NCI-H1092 treated with DMSO at 0.1 percent for 48 hours (cell line): Measurements from ENCODE around the gene C19orf38.
"Not testable (repeated sequence)": the region's sequence is repeated elsewhere in the genome, so short reads cannot be mapped to it uniquely, and the experiment has no call there.

Experiments
- DNase-seq: peaks from one replicate; lab custom pipeline; 2025; lab: John Stamatoyannopoulos, UW

C19orf38 gene

DNA sequence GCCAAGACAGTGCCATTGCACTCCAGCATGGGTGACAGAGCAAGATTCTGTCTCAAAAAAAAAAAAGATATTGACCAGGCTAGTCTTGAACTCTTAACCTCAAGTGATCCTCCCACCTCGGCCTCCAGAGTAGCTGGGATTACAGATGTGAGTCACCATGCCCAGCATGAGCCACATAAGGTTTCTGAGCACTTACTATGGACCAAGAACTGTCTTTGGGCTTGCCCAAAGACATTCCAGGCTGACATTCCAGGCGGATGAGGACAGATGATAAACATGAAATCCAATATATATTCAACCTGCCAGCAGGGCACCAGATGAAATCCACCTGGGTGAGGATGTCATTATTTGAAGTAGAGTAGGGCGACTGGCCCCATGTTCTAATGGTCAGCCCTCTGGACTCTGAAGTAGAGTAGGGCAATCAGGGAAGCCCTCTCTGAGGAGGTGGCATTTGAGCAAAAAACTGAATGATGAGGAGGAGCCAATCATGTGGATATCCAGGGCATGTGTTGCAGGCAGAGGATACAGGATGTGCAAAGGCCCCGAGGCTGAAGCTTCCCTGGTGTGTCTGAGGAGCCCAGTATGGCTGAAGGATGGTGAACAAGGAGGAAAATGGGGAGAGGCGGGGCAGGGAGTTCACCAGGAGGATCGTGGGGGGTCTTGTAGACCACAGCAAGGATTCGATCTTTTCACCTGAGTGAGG lies 4.0 kb downstream of the C19orf38 start:
- no peak for DNase-seq

DNA sequence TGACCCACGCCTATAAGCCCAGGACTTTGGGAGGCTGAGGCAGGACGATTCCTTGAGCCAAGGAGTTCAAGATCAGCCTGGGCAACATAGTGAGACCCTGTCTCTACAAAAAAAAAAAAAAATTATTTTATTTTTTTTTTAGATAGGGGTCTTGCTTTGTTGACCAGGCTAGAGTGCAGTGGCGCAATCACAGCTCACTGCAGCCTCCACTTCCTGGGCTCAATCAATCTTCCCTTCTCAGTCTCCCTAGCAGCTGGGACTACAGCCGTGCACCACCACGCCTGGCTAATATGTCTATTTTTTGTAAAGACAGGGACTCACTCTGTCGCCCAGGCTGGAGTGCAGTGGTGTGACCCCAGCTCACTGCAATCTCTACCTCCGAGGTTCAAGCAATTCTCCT lies 4.7 kb downstream of the C19orf38 start:
- no peak for DNase-seq

DNA sequence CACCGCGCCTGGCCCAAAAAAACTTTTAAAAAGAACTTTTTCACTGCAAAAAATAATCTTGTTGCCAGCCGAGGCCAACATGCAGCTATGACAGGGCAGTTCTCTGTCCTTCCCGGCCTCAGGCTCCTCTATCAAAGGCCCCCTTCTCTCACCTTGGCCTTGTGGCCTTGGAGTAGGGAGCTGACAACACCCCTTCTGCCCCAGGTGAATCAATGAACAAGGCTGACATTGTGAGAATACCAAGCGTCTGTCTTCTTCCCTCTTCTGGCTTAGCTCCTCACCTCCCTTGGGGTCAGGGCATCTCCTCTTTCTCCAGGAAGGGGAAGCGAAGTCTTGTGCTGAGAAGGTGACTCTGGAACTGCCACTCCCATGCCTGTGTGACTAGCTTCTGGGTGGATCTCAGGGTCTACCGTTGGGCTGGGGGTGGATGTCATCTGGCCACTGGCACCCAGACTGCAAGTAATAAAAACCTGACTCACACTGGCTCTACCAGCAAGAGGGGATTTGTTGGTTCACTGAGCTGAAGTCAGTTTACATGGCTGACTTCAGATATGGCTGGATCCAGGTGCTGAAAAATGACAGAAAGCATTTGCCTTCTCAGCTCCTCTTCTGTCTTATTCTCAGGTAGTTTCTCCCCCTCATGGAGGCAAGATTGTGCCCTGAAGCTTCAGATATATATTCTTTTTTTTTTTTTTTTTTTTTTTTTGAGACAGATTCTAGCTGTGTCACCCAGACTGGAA lies 6.3 kb downstream of the C19orf38 start:
- no peak for DNase-seq

DNA sequence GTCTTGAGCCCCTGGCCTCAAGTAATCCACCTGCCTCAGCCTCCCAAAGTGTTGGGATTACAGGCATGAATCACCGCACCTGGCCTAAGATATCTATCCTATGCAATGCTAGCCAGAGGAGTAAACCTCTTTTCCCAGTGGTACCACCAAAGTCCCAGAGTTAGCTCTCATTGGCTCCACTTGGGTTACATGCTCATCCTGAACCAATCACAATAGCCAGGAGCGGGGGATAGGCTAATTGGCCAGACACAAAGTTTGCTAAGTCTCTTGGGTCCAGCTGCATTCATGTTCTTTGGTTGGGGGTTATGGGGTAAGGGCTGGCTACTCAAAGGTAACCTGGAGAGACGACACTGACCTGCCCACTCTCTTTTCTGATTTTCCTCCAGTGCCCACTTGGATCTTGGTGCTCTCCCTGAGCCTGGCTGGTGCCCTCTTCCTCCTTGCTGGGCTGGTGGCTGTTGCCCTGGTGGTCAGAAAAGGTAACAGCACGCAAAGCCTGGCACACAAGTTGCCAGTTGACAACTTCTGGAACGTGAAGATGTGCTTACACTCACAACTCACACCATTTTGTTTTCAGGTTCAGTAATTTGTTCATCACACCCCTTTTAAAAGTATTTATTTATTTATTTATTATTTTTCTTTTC lies 7.8 kb downstream of the C19orf38 start:
- DNase-seq = no peak

DNA sequence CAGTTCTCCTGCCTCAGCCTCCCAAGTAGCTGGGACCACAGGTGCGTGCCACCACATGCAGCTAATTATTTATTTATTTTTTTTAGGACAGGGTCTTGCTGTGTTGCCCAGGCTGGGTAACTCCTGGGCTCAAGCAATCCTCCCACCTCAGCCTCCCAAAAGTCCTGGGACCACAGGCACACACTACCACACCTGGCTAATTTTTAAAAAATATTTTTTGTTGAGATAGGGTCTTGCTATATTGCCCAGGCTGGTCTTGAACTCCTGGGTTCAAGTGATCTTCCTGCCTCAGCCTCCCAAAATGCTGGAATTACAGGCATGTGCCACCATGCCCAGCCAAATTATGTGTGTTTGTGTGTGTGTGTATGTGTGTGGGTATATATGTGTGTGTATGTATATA lies 8.7 kb downstream of the C19orf38 start:
- not testable (repeated sequence) for DNase-seq

DNA sequence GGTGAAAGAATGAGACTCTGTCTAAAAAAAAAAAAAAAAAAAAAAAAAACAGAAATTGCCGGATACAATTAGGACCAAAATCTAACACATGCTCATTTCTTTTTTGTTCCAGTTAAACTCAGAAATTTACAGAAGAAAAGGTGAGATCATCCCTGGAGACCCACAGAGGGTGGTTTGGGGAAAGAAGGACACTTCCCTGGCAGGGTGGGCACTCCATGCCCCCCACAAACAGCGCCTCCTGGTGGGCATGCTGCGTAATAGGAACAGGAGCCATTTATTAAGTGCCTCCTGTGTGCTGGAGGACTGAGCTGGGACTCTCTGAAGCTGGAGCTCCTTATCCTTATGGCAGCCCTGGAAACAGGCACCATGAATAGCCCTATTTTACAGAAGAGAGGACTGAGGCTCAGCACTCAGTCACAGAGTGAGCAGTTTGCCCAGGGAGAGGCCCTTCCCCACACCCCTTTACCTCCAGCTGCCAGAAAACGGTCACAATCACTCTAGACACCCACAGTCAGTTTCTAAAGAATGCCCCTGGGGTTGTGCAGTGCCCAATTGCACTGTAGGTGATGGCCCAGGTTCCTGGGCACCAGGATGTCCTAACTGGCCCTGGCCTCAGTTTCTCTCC lies 10.1 kb downstream of the C19orf38 start:
- no peak for DNase-seq

DNA sequence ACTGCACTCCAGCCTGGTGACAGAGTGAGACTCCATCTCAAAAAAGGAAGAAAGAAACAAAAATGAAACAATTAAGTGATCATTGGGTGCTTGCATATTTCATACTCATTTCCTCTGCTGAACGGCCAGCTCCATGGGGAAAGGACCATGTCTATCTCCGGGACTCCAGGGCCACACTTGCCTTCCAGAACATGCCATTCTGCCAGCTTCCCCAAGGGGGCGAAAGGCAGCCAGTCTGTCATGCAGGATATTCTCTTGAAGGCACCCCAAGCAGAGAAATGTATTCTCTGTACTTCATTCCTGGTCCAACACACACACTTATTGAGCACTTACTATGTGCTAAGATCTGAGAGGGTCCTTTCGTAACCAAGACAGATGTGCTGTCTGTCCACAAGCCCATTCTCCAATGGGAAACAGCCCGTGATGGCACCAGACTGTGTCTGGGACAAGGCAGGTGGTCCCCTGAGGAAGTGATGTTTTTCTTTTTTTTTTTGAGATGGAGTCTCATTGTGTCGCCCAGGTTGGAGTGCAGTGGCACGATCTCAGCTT lies 13.0 kb downstream of the C19orf38 start:
- no peak for DNase-seq

DNA sequence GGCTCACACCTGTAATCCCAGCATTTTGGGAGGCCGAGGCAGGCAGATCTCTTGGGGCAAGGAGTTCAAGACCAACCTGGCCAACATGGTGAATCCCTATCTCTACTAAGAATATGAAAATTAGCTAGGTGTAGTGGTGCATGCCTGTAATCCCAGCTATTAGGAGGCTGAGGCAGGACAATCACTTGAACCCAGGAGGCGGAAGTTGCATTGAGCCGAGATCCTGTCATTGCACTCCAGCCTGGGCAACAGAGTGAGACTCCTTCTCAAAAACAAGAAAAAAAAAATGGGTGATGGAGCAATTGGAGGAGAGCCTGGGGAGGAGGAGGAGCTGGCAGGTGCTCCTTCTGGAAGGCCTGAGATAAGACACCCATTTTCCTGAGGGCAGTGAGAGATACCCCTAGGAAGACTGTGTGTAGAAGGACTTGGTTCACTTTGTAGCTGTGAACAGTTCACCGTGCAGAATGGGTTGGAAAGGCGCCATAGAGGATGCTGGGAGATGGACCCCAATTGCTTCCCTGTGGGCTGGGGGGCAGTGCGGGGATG lies 14.4 kb downstream of the C19orf38 start:
- DNase-seq = no peak

DNA sequence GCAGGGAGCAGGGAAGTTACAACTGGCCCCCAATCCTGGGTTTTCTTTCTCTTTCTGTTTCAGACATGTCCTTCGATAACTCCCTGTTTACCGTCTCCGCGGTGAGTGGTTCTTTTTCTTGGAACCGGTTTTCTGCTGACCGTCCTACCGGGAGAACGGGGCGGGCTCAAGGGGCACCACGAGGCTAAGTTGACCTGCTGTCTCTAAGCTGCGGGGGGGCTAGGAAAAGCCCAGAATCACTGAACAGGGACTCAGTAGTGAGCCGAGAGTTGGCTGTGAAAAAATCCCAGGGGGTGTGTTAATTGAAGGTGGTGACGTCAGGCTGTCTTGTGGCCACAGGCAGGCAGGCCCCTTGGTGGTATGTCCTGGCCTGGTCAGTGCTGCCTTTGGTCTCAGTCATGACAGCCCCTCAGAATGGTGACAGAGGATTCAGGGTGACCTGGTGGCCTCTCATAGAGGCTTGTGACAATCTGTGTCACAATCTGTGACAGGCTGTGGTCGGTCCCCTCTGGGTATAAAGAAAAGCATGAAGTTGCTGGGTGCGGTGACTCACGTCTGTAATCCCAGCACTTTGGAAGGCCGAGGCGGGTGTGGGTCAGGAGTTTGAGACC lies 15.0 kb downstream of the C19orf38 start:
- no peak for DNase-seq

DNA sequence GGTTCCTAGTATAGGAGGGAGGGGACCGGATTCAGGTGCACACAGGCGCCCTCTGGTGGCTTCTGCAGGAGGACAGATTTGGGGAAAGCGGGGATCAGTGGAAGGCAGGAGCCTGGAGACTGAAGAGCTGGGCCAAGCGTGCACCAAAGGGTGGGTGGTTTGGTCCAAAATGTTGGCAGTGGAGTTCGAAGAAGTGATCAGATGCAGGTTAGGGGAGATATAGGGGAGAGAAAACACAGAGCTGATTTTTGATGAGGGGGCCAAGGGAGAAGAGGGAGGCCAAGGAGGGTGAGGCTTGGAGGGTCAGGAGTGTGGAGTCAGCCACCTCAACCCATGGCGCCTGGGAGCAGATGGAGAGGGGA lies 16.3 kb downstream of the C19orf38 start:
- peak; percentile 49 for DNase-seq

DNA sequence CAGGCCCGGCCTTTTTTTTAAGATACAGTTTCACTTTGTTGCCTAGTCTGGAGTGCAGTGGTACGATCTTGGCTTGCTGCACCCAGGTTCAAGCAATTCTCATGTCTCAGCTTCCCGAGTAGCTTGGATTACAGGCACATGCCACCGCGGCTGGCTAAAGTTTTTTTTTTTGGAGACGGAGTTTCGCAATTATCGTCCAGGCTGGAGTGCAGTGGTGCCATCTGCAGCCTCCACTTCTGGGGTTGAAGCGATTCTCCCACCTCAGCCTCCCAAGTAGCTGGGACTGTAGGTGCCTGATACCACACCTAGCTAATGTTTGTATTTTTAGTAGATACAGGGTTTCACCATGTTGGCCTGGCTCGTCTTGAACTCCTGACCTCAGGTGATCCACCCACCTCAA lies 18.3 kb downstream of the C19orf38 start:
- no peak for DNase-seq

DNA sequence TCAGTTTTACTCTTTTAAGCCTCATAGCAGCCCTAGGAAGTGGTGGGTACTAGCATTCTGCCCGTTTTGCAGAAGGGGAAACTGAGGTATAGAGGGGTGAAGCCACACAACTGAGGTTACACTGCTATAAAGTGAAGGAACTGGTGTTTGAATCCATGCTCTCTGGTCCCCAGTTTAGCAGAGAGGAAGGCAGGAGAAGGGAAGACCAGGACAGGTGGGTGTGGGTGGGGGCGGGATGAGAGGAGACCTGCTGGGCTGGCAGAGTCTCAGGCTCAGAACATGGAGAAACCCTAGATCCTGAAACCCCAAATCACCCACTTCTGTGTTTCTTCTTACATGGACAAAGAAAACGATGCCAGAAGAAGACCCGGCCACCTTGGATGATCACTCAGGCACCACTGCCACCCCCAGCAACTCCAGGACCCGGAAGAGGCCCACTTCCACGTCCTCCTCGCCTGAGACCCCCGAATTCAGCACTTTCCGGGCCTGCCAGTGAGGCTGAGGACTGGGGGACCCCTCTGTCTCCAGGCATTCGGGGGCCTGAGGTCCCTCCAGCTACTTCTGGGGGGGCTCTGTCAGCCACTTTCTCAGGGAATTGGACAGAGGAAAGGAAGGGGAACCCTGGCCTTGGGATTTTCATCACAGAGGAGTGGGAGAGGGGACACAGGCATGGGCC lies 20.8 kb downstream of the C19orf38 start:
- DNase-seq = no peak

DNA sequence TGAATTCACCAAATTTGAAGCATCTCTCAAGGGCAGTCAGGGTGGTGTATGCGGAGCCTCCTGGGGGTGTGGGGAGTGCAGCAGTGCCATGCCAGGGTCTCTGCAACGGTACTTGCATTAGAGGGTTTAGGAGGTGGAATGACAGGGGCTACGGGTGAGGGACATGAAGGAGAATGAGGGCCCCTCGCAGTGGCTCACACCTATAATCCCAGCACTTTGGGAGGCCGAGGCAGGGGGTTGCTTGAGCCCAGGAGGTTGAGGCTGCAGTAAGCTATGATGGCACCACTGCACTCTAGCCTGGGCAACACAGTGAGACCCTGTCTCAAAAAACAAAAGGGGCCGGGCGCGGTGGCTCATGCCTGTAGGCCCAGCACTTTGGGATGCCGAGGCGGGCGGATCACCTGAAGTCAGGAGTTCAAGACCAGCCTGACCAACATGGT lies 21.7 kb downstream of the C19orf38 start:
- not testable (repeated sequence) for DNase-seq

DNA sequence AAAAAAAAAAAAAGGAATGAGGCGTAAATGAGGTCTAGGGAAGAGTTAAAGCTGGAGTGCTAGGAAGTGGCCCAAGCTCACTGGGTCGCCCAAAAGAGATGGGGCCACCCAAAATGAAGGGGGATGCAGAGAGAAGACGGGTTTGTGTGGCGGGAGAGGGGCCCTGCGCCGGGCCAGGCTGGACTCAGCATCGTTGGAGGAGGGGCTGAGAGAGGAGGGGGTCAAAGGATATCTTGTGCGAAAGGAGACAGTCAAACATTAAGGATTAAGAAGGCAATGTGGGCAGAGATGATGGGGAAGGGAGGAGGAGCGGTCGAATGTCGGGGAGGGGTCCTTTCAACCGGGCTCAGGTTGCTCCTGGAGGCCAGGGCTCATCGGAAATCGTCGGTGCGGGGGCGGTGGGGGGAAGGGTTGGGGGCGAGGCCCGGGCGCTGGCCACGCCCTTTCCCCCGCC lies 22.3 kb downstream of the C19orf38 start:
- no peak for DNase-seq

DNA sequence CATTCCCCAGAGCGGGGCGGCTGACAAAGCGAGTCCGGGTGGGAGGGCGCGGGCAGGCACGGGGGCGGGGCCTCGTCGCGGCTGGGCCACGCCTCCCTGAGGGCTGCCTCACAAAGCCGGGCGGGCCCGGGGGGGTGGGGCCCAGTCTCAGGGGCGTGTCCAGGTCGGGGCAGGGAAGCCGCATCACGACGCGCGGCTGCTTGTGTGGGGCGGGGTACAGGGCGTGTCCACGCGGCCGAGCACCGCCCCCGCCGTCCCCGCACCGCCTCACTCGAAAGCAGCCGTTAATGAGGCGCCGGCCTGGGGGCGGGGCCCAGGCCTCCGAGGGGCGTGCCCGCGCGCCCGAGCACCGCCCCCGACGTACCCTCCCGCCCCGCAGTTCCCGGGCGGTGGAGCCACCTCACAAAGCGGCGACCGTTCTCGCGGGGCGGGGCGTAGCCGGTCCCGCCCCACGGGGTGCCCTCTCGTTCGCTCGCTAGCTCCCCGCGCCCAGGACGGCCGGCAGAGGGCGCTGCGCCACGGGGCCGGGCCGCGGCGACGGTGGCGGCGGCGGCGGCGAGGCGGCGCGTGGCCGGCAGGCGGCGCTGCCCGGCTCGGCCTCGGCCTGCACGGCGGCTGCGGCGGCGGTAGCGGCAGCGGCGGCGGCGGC lies 22.9 kb downstream of the C19orf38 start, which contains the start of gene CARM1:
CARM1 (plus strand) TSS at position 599 of the 649 bp plus-strand sequence. CDS start 150 bp downstream, outside the sequence.
- DNase-seq = peak; percentile 100

DNA sequence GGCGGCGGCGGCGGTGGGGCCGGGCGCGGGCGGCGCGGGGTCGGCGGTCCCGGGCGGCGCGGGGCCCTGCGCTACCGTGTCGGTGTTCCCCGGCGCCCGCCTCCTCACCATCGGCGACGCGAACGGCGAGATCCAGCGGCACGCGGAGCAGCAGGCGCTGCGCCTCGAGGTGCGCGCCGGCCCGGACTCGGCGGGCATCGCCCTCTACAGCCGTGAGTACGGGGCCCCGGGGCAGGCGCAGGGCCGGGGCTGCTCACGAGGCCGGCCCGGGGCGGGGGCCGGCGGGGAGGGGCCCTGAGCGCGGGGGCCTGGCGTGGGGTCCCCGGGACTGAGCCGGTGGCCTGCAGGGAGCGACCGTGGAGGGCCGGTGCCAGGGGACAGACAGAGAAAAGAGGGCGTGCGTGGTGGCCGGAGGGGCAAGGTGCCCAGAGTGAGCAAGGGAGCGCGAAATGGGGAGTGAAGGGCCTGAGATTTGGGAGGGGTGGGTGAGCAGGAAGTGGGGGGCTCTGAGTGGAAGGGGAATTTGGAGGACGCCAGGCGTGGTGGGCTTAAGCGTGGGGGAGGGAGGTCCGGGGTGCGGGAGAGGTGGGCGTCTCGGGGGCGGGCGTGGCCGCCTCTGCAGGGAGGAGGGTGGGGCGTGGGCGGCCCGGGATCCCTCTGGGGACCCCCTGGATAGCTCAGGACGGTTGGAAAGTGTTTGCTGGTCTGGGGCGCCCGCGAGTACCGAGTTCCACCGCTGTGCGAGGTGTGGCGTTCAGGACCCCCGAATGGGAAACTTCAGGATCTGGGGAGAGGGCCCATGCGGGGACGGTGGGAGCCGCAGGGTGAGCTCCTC lies 23.7 kb downstream of the C19orf38 start:
- DNase-seq = no peak

DNA sequence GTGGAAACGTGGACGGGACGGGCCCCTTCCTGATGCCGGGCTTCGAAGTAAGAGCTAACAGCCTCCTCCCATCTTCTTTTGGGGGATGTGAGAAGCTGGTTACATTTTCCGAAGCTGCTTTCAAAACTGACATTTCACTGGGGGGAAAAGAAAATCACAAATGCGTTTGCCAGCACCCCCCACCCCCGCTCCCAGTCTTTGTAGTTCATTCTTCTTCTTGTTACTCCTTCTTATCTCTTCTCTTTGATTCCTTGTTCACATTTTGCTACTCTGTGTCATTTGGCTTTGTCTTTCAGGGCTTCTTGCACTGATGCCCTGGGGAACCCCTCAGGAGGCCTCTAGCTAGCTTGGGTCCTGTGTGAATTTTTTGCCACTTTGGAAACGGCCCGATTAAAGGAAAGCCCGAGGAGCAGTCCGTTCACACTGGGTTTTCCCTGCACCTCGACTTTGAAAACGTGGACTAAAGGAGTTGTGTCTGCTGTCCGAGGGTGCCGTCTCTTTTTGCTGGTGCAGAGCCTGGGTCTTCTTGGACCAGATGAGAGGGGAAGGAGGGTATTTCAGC lies 24.4 kb downstream of the C19orf38 start:
- DNase-seq = no peak

DNA sequence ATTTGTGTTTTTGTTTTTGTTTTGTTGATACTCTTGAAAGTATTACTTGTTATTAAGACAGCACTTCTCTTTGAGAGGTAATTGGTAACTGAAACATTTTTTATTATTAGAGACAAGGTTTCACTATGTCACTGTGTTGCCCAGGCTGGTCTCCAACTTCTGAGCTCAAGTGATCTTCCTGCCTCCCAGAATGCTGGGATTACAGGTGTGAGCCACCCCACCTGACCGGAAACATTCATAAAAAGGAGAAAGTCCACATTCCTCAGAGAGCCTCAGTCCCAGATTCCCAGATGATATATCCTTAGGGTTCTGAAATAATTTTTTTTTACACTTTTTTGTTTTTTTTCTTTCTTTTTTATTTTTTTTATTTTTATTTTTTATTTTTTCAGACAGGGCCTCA lies 25.8 kb downstream of the C19orf38 start:
- DNase-seq = no peak
